IMR-90 (cell line): ENCODE measurements around the gene AGAP1. TPM values are rescaled to one million over a fixed set of nuclear protein-coding genes. Genes with fewer than 3 reads are reported as not detected.
A peak's percentile ranks its signal among the peaks of the same experiment; 100 is the strongest.

ENCODE experiments used
- ATAC-seq: fragments of 200-7000 bp; cut with Tn5 transposase; 2 replicates; pipeline ENCODE4 v1.9.1; 2020; ENCODE audit warnings: low read depth, mild to moderate bottlenecking, moderate library complexity
- BruUV-seq: library from RNA; stranded (reverse); fragments of 400-500 nt; replicated peaks from 2 replicates; lab custom pipeline; 2021; lab: Mats Ljungman, UMichigan
- CTCF ChIA-PET: fragments of 300-600 bp; formaldehyde crosslinking; extraction: SDS; loops from one replicate; lab custom pipeline; 2021; ENCODE audit warnings: antibody characterized with exemption; lab: Yijun Ruan, JAX
- POLR2A ChIA-PET: fragments of 300-600 bp; sonication (Branson Sonifier 250); formaldehyde crosslinking; loops from one replicate; lab custom pipeline; 2022; ENCODE audit warnings: antibody characterized with exemption; ENCODE audit not compliant: unreplicated experiment; lab: Charles Lee
- DNase-seq: peaks from one replicate; pipeline ENCODE4 v3.0.0; 2013
- H2AFZ ChIP-seq: replicated peaks from 2 replicates; pipeline ENCODE3; 2013; ENCODE audit warnings: low read length, mild to moderate bottlenecking; ENCODE audit not compliant: poor library complexity
- H2AK5ac ChIP-seq: 2 replicates; pipeline ENCODE4 v1.6.1; 2013; ENCODE audit warnings: low read depth, low read length, inconsistent platforms
- H2AK9ac ChIP-seq: replicated peaks from 2 replicates; pipeline ENCODE3; 2013; ENCODE audit warnings: mild to moderate bottlenecking, low read depth, low read length, moderate library complexity; ENCODE audit not compliant: poor library complexity
- H2BK120ac ChIP-seq: 2 replicates; pipeline ENCODE4 v1.6.1; 2013; ENCODE audit warnings: low read depth, low read length, inconsistent platforms
- H2BK15ac ChIP-seq: 3 replicates; pipeline ENCODE4 v1.6.1; 2013; ENCODE audit warnings: low read depth, low read length, inconsistent platforms
- H2BK20ac ChIP-seq: 2 replicates; pipeline ENCODE4 v1.6.1; 2013; ENCODE audit warnings: low read depth, mild to moderate bottlenecking, inconsistent platforms, low read length, moderate library complexity
- H2BK5ac ChIP-seq: 2 replicates; pipeline ENCODE4 v1.6.1; 2013; ENCODE audit warnings: mild to moderate bottlenecking, low read depth, low read length, inconsistent platforms; ENCODE audit not compliant: poor library complexity, severe bottlenecking
- H3K14ac ChIP-seq: replicated peaks from 2 replicates; pipeline ENCODE4 v1.6.1; 2013; ENCODE audit warnings: low read depth, low read length, inconsistent platforms
- H3K18ac ChIP-seq: 2 replicates; pipeline ENCODE4 v1.6.1; 2013; ENCODE audit warnings: low read depth, low read length, control low read depth
- H3K23ac ChIP-seq: 2 replicates; pipeline ENCODE4 v1.6.1; 2013; ENCODE audit warnings: low read depth, low read length, inconsistent platforms
- H3K27ac ChIP-seq: 2 replicates; pipeline ENCODE4 v1.5.1; 2013; ENCODE audit warnings: mild to moderate bottlenecking, control low read depth, low read length; ENCODE audit not compliant: insufficient read depth
- H3K27me3 ChIP-seq: 2 replicates; pipeline ENCODE4 v1.6.1; 2013; ENCODE audit warnings: low read length; ENCODE audit not compliant: control insufficient read depth, insufficient read depth
- H3K36me3 ChIP-seq: 2 replicates; pipeline ENCODE4 v1.6.1; 2013; ENCODE audit warnings: low read length, mixed read lengths; ENCODE audit not compliant: control insufficient read depth, insufficient read depth
- H3K4ac ChIP-seq: 2 replicates; pipeline ENCODE4 v1.6.1; 2013; ENCODE audit warnings: low read depth, low read length, inconsistent platforms
- H3K4me1 ChIP-seq: 2 replicates; pipeline ENCODE4 v1.6.1; 2013; ENCODE audit warnings: low read length, mixed read lengths; ENCODE audit not compliant: control insufficient read depth, insufficient read depth
- H3K4me2 ChIP-seq: 2 replicates; pipeline ENCODE4 v1.6.1; 2013; ENCODE audit warnings: low read depth, mild to moderate bottlenecking, control low read depth, low read length, moderate library complexity
- H3K4me3 ChIP-seq: 2 replicates; pipeline ENCODE4 v1.5.1; 2013; ENCODE audit warnings: low read depth, mild to moderate bottlenecking, control low read depth, low read length, moderate library complexity; ENCODE audit not compliant: insufficient read depth
- H3K56ac ChIP-seq: 2 replicates; pipeline ENCODE4 v1.6.1; 2013; ENCODE audit warnings: low read length, inconsistent platforms; ENCODE audit not compliant: insufficient read depth; ENCODE audit errors: extremely low read depth
- H3K79me1 ChIP-seq, 2 experiments: 2 replicates each; pipeline ENCODE4 v1.6.1; 2013; ENCODE audit warnings: low read length in 2 of 2, inconsistent platforms in 1 of 2, low read depth in 1 of 2
- H3K9ac ChIP-seq: 2 replicates; pipeline ENCODE4 v1.6.1; 2013; ENCODE audit warnings: low read depth, low read length, control low read depth
- H3K9me1 ChIP-seq: 2 replicates; pipeline ENCODE4 v1.6.1; 2013; ENCODE audit warnings: low read length, inconsistent platforms; ENCODE audit not compliant: insufficient read depth
- H3K9me3 ChIP-seq: 2 replicates; pipeline ENCODE4 v1.6.1; 2013; ENCODE audit warnings: low read length; ENCODE audit not compliant: control insufficient read depth, insufficient read depth
- H4K20me1 ChIP-seq: 2 replicates; pipeline ENCODE4 v1.6.1; 2013; ENCODE audit warnings: low read length, inconsistent platforms; ENCODE audit not compliant: insufficient read depth
- H4K5ac ChIP-seq: 2 replicates; pipeline ENCODE4 v1.6.1; 2013; ENCODE audit warnings: mild to moderate bottlenecking, low read depth, low read length, control low read depth
- H4K8ac ChIP-seq, 2 experiments: 2 replicates each; pipeline ENCODE4 v1.6.1; 2013; ENCODE audit warnings: low read depth in 2 of 2, low read length in 2 of 2, control low read depth in 1 of 2, inconsistent platforms in 1 of 2
- H4K91ac ChIP-seq: 2 replicates; pipeline ENCODE4 v1.6.1; 2013; ENCODE audit warnings: low read depth, low read length, inconsistent platforms; ENCODE audit not compliant: insufficient read depth
- BHLHE40 ChIP-seq: fragments of 150-350 bp; IDR thresholded peaks from 2 replicates; pipeline ENCODE4 v1.6.1; 2016; ENCODE audit warnings: mild to moderate bottlenecking, low read depth, low read length
- CEBPB ChIP-seq: IDR thresholded peaks from 2 replicates; pipeline ENCODE4 v1.6.1; 2012; ENCODE audit warnings: low read depth, low read length, improper control_type of control experiment
- NFE2L2 ChIP-seq: fragments of 150-350 bp; IDR thresholded peaks from 2 replicates; pipeline ENCODE4 v1.6.1; 2016; ENCODE audit warnings: low read depth, mild to moderate bottlenecking, low read length
- POLR2A ChIP-seq: IDR thresholded peaks from 2 replicates; pipeline ENCODE4 v1.6.1; 2012; ENCODE audit warnings: mild to moderate bottlenecking, low read depth, low read length
- RAD21 ChIP-seq: IDR thresholded peaks from 2 replicates; pipeline ENCODE4 v1.6.1; 2012; ENCODE audit warnings: low read length, improper control_type of control experiment
- RCOR1 ChIP-seq: IDR thresholded peaks from 2 replicates; pipeline ENCODE4 v1.6.1; 2012; ENCODE audit warnings: mild to moderate bottlenecking, low read length, improper control_type of control experiment; ENCODE audit not compliant: insufficient replicate concordance
- SMC3 ChIP-seq: fragments of 150-350 bp; IDR thresholded peaks from 2 replicates; pipeline ENCODE4 v1.6.1; 2016; ENCODE audit warnings: low read depth, mild to moderate bottlenecking, antibody characterized with exemption, low read length, moderate library complexity
- WGBS, 2 experiments: methylation state at CpG; one replicate each; pipeline versions ENCODE4 v1.1.5 to v1.1.7; 2013; ENCODE audit warnings: missing lambda C conversion rate in 2 of 2; ENCODE audit not compliant: insufficient read length in 1 of 2; ENCODE audit errors: extremely low coverage in 2 of 2; 5-methylcytosine and 5-hydroxymethylcytosine counted together
- dilution Hi-C: fragments of 300-500 bp; cut with HindIII; formaldehyde crosslinking; loops from one replicate; pipeline ENCODE4 v1.14.3; 2018; ENCODE audit warnings: low sequenced_read_pairs; ENCODE audit not compliant: unreplicated experiment
- in situ Hi-C: fragments of 300-500 bp; cut with MboI; formaldehyde crosslinking; loops from 3 replicates; pipeline ENCODE4 v1.14.3; 2019; ENCODE audit warnings: low sequenced_read_pairs, inconsistent platforms, mixed read lengths
- intact Hi-C: fragments of 100-400 bp; cut with micrococcal nuclease; formaldehyde crosslinking; loops from 2 replicates; pipeline ENCODE4 v1.10.0; 2022
- polyA plus RNA-seq, 3 experiments: library from polyadenylated mRNA; depleted of rRNA; stranded (reverse); fragments of >200 nt; gene quantifications; 2 replicates each; pipeline ENCODE4 v1.2.3, GENCODE V29; 2012; ENCODE audit warnings: low replicate concordance in 1 of 3
- total RNA-seq: library from RNA; depleted of rRNA; stranded (reverse); fragments of >200 nt; gene quantifications from 2 replicates; pipeline ENCODE4 v1.2.3, GENCODE V29; 2012

AGAP1 gene
- total and polyA plus RNA-seq, 2 of the 4 experiments (the other 2 are of a cell fraction) = 15.1 to 16.4 TPM

DNA sequence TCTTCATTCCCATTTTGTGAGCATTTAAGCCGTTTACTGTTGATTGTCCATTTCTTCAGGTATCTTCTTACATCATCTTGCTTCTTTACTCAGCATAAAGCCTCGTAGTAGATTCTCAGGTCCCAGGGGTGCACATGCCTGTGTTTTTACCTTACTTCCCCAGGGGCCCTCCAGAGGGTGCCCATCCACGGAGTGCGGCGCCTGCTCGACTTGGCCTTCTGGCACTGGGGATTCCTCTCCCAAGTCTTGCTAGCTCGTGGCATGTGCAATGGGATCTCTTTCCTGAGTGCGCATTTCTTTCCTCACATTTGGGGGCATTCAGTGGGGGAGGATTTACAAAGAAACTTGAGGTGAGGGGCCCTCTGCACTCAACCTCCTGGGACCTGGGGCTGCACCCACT, 148.1 kb downstream of the AGAP1 start:
- no peaks in the 10 kb centered on the region for H3K9me3 ChIP-seq
- peak overlapping the region; percentile 87 for H2BK20ac ChIP-seq
- ATAC-seq (no peak), DNase-seq (no peak)
- H3K27me3 ChIP-seq = no peaks in the 10 kb centered on the region
- H2BK5ac ChIP-seq = peak overlapping the region; percentile 72
- BruUV-seq = no TSS peak
- peak overlapping the region; percentile 8; the same call in 2 of the 3 replicates for H2BK15ac ChIP-seq
- peaks cover 4% of the 10 kb centered on the region; the same call in 1 of the 2 replicates for H4K20me1 ChIP-seq
- H3K56ac ChIP-seq = no peak overlapping the region
- H3K36me3 ChIP-seq = no peaks in the 10 kb centered on the region
- peak overlapping the region; percentile 91 for H2AK9ac ChIP-seq
- no peak overlapping the region for H3K9ac ChIP-seq
- H4K8ac ChIP-seq = peak overlapping the region; percentile 5 to 83; a peak in 2 of 4 replicates
- H2AK5ac ChIP-seq = peak overlapping the region; percentile 36; the same call in 1 of the 2 replicates
- peak overlapping the region; percentile 91 for H3K4ac ChIP-seq
- peak overlapping the region; percentile 88 for H3K14ac ChIP-seq
- peaks cover 22 to 65% of the 10 kb centered on the region in 2 experiments for H3K79me1 ChIP-seq
- peak overlapping the region; percentile 51 for H4K5ac ChIP-seq
- H3K9me1 ChIP-seq = peaks cover 18% of the 10 kb centered on the region
- H4K91ac ChIP-seq = peak overlapping the region; percentile 86
- H2BK120ac ChIP-seq = peak overlapping the region; percentile 94
- POLR2A ChIA-PET = no interaction called here
- CTCF ChIA-PET = interaction anchor here (1.0 to 1.3 kb wide), 3 partner anchors 12 to 43 kb away, joined by 3 to 5 read pairs (median 3); no protein-coding TSS in a partner anchor
- TF ChIP-seq BHLHE40 (no peak), RAD21 (no peak), POLR2A (no peak), NFE2L2 (no peak), RCOR1 (no peak), SMC3 (no peak), CEBPB (no peak)
- 38% methylated on average over 2 of the region's 8 CpGs; no CpG with 5 or more reads in 1 of the 2 experiments for WGBS, 2 experiments
- H3K4me1 ChIP-seq = peaks cover 24% of the 10 kb centered on the region
- dilution Hi-C loops = no loop called here
- H3K4me3 ChIP-seq = no peak overlapping the region
- peak overlapping the region; percentile 51 for H3K18ac ChIP-seq
- peak overlapping the region; percentile 73; the same call in 1 of the 2 replicates for H3K27ac ChIP-seq
- peak overlapping the region; percentile 64 for H2AFZ ChIP-seq
- peak overlapping the region; percentile 73 for H3K23ac ChIP-seq
- H3K4me2 ChIP-seq = no peak overlapping the region
- in situ Hi-C loops = loop anchor here (25.0 kb wide), 1 partner anchor 1445 kb away; the partner anchor contains the start of gene COPS8
- intact Hi-C loops = loop anchor here (2.0 kb wide), 1 partner anchor 19 kb away; no protein-coding TSS in a partner anchor
